MM.1S (cell line): ENCODE measurements around the gene CARD11.

ENCODE experiments used
- CTCF ChIP-seq: fragments of 300-600 bp; sonication (generic); IDR thresholded peaks from 2 replicates; pipeline ENCODE4 v1.5.1; 2016; ENCODE audit warnings: antibody characterized with exemption, low read length, mixed read lengths
- EZH2 ChIP-seq: fragments of 300-600 bp; sonication (generic); optimal IDR thresholded peaks from 2 replicates; pipeline ENCODE3; 2017; ENCODE audit warnings: low read depth, mild to moderate bottlenecking, antibody characterized with exemption, low read length, mixed read lengths
- EZH2phosphoT487 ChIP-seq: fragments of 300-600 bp; sonication (generic); IDR thresholded peaks from 2 replicates; pipeline ENCODE4 v1.6.1; 2018; ENCODE audit warnings: antibody characterized with exemption, low read length

- TF ChIP-seq CTCF (no peak), EZH2 (no peak), EZH2phosphoT487 (no peak)
Observed at GRCh38 chr7:2938514-2939192, 105.0 kb downstream of the CARD11 start.
